Measurements from ENCODE around the gene GBGT1.

- TF ChIP-seq EZH2 (IDR thresholded peaks at IDR 0.05; ENCODE audit: borderline replicate concordance, low read length), result no peak
- TF ChIP-seq, protein P1, sequence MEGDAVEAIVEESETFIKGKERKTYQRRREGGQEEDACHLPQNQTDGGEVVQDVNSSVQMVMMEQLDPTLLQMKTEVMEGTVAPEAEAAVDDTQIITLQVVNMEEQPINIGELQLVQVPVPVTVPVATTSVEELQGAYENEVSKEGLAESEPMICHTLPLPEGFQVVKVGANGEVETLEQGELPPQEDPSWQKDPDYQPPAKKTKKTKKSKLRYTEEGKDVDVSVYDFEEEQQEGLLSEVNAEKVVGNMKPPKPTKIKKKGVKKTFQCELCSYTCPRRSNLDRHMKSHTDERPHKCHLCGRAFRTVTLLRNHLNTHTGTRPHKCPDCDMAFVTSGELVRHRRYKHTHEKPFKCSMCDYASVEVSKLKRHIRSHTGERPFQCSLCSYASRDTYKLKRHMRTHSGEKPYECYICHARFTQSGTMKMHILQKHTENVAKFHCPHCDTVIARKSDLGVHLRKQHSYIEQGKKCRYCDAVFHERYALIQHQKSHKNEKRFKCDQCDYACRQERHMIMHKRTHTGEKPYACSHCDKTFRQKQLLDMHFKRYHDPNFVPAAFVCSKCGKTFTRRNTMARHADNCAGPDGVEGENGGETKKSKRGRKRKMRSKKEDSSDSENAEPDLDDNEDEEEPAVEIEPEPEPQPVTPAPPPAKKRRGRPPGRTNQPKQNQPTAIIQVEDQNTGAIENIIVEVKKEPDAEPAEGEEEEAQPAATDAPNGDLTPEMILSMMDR (conservative IDR thresholded peaks at IDR 0.05 in 1 of 2, IDR thresholded peaks at IDR 0.05 in 1 of 2; ENCODE audit: extremely low read depth in 1 of 2, insufficient read depth in 1 of 2, low read depth in 1 of 2, low read length in 2 of 2), result no peak
Observed at GRCh38 chr9:133199648-133200321, 36.1 kb upstream of the GBGT1 start.
